ENCODE results near the gene ERF.

GRCh38 chr19:42303101-42303464 is 48.2 kb upstream of the ERF start:
- TF ChIP-seq, protein P1, sequence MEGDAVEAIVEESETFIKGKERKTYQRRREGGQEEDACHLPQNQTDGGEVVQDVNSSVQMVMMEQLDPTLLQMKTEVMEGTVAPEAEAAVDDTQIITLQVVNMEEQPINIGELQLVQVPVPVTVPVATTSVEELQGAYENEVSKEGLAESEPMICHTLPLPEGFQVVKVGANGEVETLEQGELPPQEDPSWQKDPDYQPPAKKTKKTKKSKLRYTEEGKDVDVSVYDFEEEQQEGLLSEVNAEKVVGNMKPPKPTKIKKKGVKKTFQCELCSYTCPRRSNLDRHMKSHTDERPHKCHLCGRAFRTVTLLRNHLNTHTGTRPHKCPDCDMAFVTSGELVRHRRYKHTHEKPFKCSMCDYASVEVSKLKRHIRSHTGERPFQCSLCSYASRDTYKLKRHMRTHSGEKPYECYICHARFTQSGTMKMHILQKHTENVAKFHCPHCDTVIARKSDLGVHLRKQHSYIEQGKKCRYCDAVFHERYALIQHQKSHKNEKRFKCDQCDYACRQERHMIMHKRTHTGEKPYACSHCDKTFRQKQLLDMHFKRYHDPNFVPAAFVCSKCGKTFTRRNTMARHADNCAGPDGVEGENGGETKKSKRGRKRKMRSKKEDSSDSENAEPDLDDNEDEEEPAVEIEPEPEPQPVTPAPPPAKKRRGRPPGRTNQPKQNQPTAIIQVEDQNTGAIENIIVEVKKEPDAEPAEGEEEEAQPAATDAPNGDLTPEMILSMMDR (conservative IDR thresholded peaks at IDR 0.05) = no peak
- TF ChIP-seq EZH2 (IDR thresholded peaks at IDR 0.05; ENCODE audit: low read depth) = no peak

Measured in PC-9 (cell line).